K562 (cell line): ENCODE data around the gene TMEM120B. TPM values are rescaled to one million over a fixed set of nuclear protein-coding genes. Genes with fewer than 3 reads are reported as not detected.

Experiments
- ARID1B ChIP-seq: fragments of 450-650 bp; IDR thresholded peaks from 2 replicates; pipeline ENCODE4 v1.6.1; 2016; ENCODE audit warnings: antibody characterized with exemption, mild to moderate bottlenecking, inconsistent platforms
- CBFA2T3 ChIP-seq: fragments of 450-650 bp; IDR thresholded peaks from 2 replicates; pipeline ENCODE4 v1.6.1; 2017
- CREBBP ChIP-seq: IDR thresholded peaks from one replicate; pipeline ENCODE4 v1.6.1; 2012; ENCODE audit warnings: low read depth, mild to moderate bottlenecking, control low read depth, inconsistent platforms, low read length
- EP300 ChIP-seq: IDR thresholded peaks from 2 replicates; pipeline ENCODE4 v1.6.1; 2012; ENCODE audit warnings: low read length, improper control_type of control experiment
- ETS2 ChIP-seq: IDR thresholded peaks from 2 replicates; pipeline ENCODE4 v1.6.1; 2016; ENCODE audit warnings: borderline replicate concordance, missing genetic modification characterization, mild to moderate bottlenecking, moderate library complexity, missing compliant biosample characterization; ENCODE audit not compliant: poor library complexity, severe bottlenecking
- GABPB1 ChIP-seq: sonication (generic); formaldehyde crosslinking; IDR thresholded peaks from 2 replicates; pipeline ENCODE4 v1.8.0; 2022; ENCODE audit warnings: mild to moderate bottlenecking, missing genetic modification reagents
- GTF2A2 ChIP-seq: IDR thresholded peaks from 2 replicates; pipeline ENCODE4 v1.6.1; 2016; ENCODE audit warnings: mild to moderate bottlenecking, missing genetic modification characterization, missing compliant biosample characterization
- HDAC8 ChIP-seq: fragments of 450-650 bp; IDR thresholded peaks from 2 replicates; pipeline ENCODE4 v1.6.1; 2016; ENCODE audit warnings: mild to moderate bottlenecking, missing genetic modification characterization, moderate library complexity, missing compliant biosample characterization
- IRF1 ChIP-seq: sonication (generic); formaldehyde crosslinking; IDR thresholded peaks from 2 replicates; pipeline ENCODE4 v1.8.0; 2022; ENCODE audit warnings: missing genetic modification reagents, mild to moderate bottlenecking, borderline replicate concordance
- KDM2B ChIP-seq: fragments of 250-450 bp; sonication (Bioruptor Pico); IDR thresholded peaks from 2 replicates; pipeline ENCODE4 v1.8.0; 2021; ENCODE audit warnings: mild to moderate bottlenecking, moderate library complexity
- LEF1 ChIP-seq: fragments of 450-650 bp; IDR thresholded peaks from 2 replicates; pipeline ENCODE4 v1.6.1; 2016; ENCODE audit warnings: mild to moderate bottlenecking
- POLR2B ChIP-seq: fragments of 450-650 bp; IDR thresholded peaks from 2 replicates; pipeline ENCODE4 v1.6.1; 2018; ENCODE audit warnings: low read depth; ENCODE audit not compliant: partially characterized antibody
- RHOXF2B ChIP-seq: fragments of 250-450 bp; sonication (Bioruptor Pico); conservative IDR thresholded peaks from 2 replicates; pipeline ENCODE4 v1.5.1; 2021
- SIX5 ChIP-seq, 2 experiments: IDR thresholded peaks; 2 replicates each; pipeline ENCODE4 v1.6.1; 2011; ENCODE audit warnings: low read length in 2 of 2, borderline replicate concordance in 1 of 2, low read depth in 1 of 2, mild to moderate bottlenecking in 1 of 2, moderate library complexity in 1 of 2; ENCODE audit not compliant: insufficient read depth in 1 of 2
- TCF3 ChIP-seq: sonication (generic); formaldehyde crosslinking; IDR thresholded peaks from 2 replicates; pipeline ENCODE4 v1.4.0; 2020; ENCODE audit warnings: mild to moderate bottlenecking, missing genetic modification reagents
- TEAD2 ChIP-seq: fragments of 450-650 bp; IDR thresholded peaks from 2 replicates; pipeline ENCODE4 v1.6.1; 2016; ENCODE audit warnings: missing genetic modification characterization, control low read depth, missing compliant biosample characterization
- ZNF133 ChIP-seq: fragments of 250-450 bp; sonication (Bioruptor Pico); IDR thresholded peaks from 2 replicates; pipeline ENCODE4 v1.4.0; 2020; ENCODE audit warnings: mild to moderate bottlenecking
- ZNF280A ChIP-seq: fragments of 450-650 bp; IDR thresholded peaks from 2 replicates; pipeline ENCODE4 v1.6.1; 2018; ENCODE audit warnings: mild to moderate bottlenecking, low read depth; ENCODE audit not compliant: partially characterized antibody
- ZNF311 ChIP-seq: fragments of 250-450 bp; sonication (Bioruptor Pico); IDR thresholded peaks from 2 replicates; pipeline ENCODE4 v1.4.0; 2020; ENCODE audit warnings: mild to moderate bottlenecking, moderate library complexity
- ZNF395 ChIP-seq: fragments of 200-800 bp; sonication (Bioruptor generic); IDR thresholded peaks from 2 replicates; pipeline ENCODE4 v1.6.1; 2017; ENCODE audit warnings: missing genetic modification characterization, missing compliant biosample characterization
- ZNF551 ChIP-seq: fragments of 250-450 bp; sonication (Bioruptor Pico); IDR thresholded peaks from 2 replicates; pipeline ENCODE4 v1.5.0; 2021; ENCODE audit warnings: mild to moderate bottlenecking, moderate library complexity
- polyA plus RNA-seq, 8 experiments: library from polyadenylated mRNA; depleted of rRNA in 4 of 8; stranded (reverse) in 5 of 8; unstranded in 3 of 8; fragments of >200 nt; fragmentation: Nextera tagmentation in 2 of 8; fragmentation: Illumina TruSeq in 1 of 8; extraction: Ambion mirVana in 2 of 8; extraction: Trizol in 1 of 8; gene quantifications; 2 replicates each; pipeline versions ENCODE4 v1.2.1 to v1.2.3, GENCODE V29; 2011 to 2014; ENCODE audit warnings: inconsistent platforms in 1 of 8, missing spikeins in 1 of 8
- total RNA-seq, 7 experiments: library from RNA; depleted of rRNA in 6 of 7; stranded (reverse); fragments of >200 nt in 6 of 7; fragmentation: Illumina TruSeq in 2 of 7; extraction: Trizol in 2 of 7; gene quantifications; 2 replicates each; pipeline versions ENCODE4 v1.2.1 to v1.2.3, GENCODE V29; 2011 to 2021; ENCODE audit warnings: low replicate concordance in 1 of 7
- TF ChIP-seq, protein P1 (sequence below), 2 experiments: fragments of 450-650 bp in 1 of 2; sonication (generic) in 1 of 2; formaldehyde crosslinking in 1 of 2; IDR thresholded peaks in 1 of 2; conservative IDR thresholded peaks in 1 of 2; 2 replicates each; pipeline versions ENCODE4 v1.6.1 to v1.8.1; 2016 to 2023; ENCODE audit warnings: mild to moderate bottlenecking in 2 of 2, moderate library complexity in 2 of 2, inconsistent platforms in 1 of 2, missing genetic modification reagents in 1 of 2

The TMEM120B gene
- total and polyA plus RNA-seq, 9 of the 15 experiments (the other 6 are each of a cell fraction or from before 2014, with no cell fraction given) = 1.7 to 18.6 (median 7.4) TPM

- TF ChIP-seq HDAC8 = peak; percentile 79; the same call in 1 of the 2 replicates
- TF ChIP-seq, protein P1, sequence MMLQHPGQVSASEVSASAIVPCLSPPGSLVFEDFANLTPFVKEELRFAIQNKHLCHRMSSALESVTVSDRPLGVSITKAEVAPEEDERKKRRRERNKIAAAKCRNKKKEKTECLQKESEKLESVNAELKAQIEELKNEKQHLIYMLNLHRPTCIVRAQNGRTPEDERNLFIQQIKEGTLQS (IDR thresholded peaks at IDR 0.05) = peak; percentile 97
- TF ChIP-seq, protein P1 (CRISPR knock-in tag; conservative IDR thresholded peaks at IDR 0.05) = peak; percentile 74
- peak; percentile 79 for TF ChIP-seq ARID1B
- TF ChIP-seq ZNF551 = no peak
- no peak for TF ChIP-seq ZNF133 (CRISPR knock-in tag)
- TF ChIP-seq TCF3 (CRISPR knock-in tag) = peak; percentile 8; the same call in 1 of the 2 replicates
- no peak for TF ChIP-seq SIX5 (IDR thresholded peaks at IDR 0.05; ENCODE audit: borderline replicate concordance in 1 of 2, insufficient read depth in 1 of 2, low read depth in 1 of 2, low read length in 2 of 2)
- no peak for TF ChIP-seq ZNF311 (CRISPR knock-in tag)
- no peak for TF ChIP-seq ETS2
- 0 out of 2 replicates have a peak, but pooled peaks have one; percentile 12 for TF ChIP-seq RHOXF2B (CRISPR knock-in tag)
- TF ChIP-seq GABPB1 (CRISPR knock-in tag) = peak; percentile 63; the same call in 1 of the 2 replicates
- TF ChIP-seq LEF1 = peak; percentile 79
- peak; percentile 44; the same call in 1 of the 2 replicates for TF ChIP-seq CBFA2T3
- no peak for TF ChIP-seq KDM2B (CRISPR knock-in tag)
- no peak for TF ChIP-seq GTF2A2
- no peak for TF ChIP-seq POLR2B
- TF ChIP-seq IRF1 (CRISPR knock-in tag) = no peak
- TF ChIP-seq ZNF395 = peak; percentile 65; the same call in 1 of the 2 replicates
- peak; percentile 79 for TF ChIP-seq EP300
- TF ChIP-seq TEAD2 (tag) = peak; percentile 21; the same call in 1 of the 2 replicates
- TF ChIP-seq CREBBP = no peak
- TF ChIP-seq ZNF280A = no peak
These were observed 36.2 kb downstream of the TMEM120B start (continued) for GRCh38 chr12:121748571-121749265.
